Mucosa of stomach (tissue), 1 donor: ENCODE measurements around the gene ANKRD40.

Experiments used
- H3K27me3 ChIP-seq: one replicate; pipeline ENCODE4 v1.7.0; 2013; ENCODE audit warnings: mild to moderate bottlenecking, low read length; ENCODE audit not compliant: control insufficient read depth, insufficient read depth
- H3K36me3 ChIP-seq: one replicate; pipeline ENCODE4 v1.7.0; 2013; ENCODE audit warnings: low read length; ENCODE audit not compliant: control insufficient read depth, insufficient read depth
- H3K4me1 ChIP-seq: one replicate; pipeline ENCODE4 v1.7.0; 2013; ENCODE audit warnings: mild to moderate bottlenecking, low read length; ENCODE audit not compliant: control insufficient read depth, insufficient read depth
- H3K4me3 ChIP-seq: one replicate; pipeline ENCODE4 v1.7.0; 2013; ENCODE audit warnings: low read length
- H3K9ac ChIP-seq: one replicate; pipeline ENCODE4 v1.7.0; 2013; ENCODE audit warnings: mild to moderate bottlenecking, low read length, moderate library complexity
- H3K9me3 ChIP-seq: one replicate; pipeline ENCODE4 v1.7.0; 2013; ENCODE audit warnings: mild to moderate bottlenecking, low read length, moderate library complexity; ENCODE audit not compliant: control insufficient read depth
- donor health status: Pancreatic carcinoma.

Gene ANKRD40

GRCh38 chr17:50689956-50690886 lies 17.5 kb downstream of the ANKRD40 start:
- Histone ChIP-seq H3K4me1 (peaks cover 97% of the 10 kb centered on the region), H3K4me3 (no peak overlapping the region), H3K9ac (peak overlapping the region; percentile 10), H3K9me3 (no peaks in the 10 kb centered on the region), H3K27me3 (no peaks in the 10 kb centered on the region), H3K36me3 (peaks cover 6% of the 10 kb centered on the region)

- Histone ChIP-seq H3K9me3 (no peaks in the 10 kb centered on the region), H3K27me3 (no peaks in the 10 kb centered on the region), H3K36me3 (peaks cover 6% of the 10 kb centered on the region), H3K4me1 (peaks cover 98% of the 10 kb centered on the region), H3K4me3 (no peak overlapping the region), H3K9ac (peak overlapping the region; percentile 10)
Observed at GRCh38 chr17:50689251-50689650, 18.5 kb downstream of the ANKRD40 start.

GRCh38 chr17:50688245-50688644 lies 19.5 kb downstream of the ANKRD40 start:
- Histone ChIP-seq H3K9me3 (no peaks in the 10 kb centered on the region), H3K36me3 (peaks cover 6% of the 10 kb centered on the region), H3K4me3 (no peak overlapping the region), H3K4me1 (peaks cover 95% of the 10 kb centered on the region), H3K9ac (no peak overlapping the region), H3K27me3 (no peaks in the 10 kb centered on the region)

- no peaks in the 10 kb centered on the region for H3K9me3 ChIP-seq
- no peak overlapping the region for H3K4me3 ChIP-seq
- H3K36me3 ChIP-seq = peaks cover 6% of the 10 kb centered on the region
- peak overlapping the region; percentile 12 for H3K9ac ChIP-seq
- no peaks in the 10 kb centered on the region for H3K27me3 ChIP-seq
- peaks cover 90% of the 10 kb centered on the region for H3K4me1 ChIP-seq
Observed at GRCh38 chr17:50687200-50688066, 20.3 kb downstream of the ANKRD40 start.

GRCh38 chr17:50686494-50687199 lies 21.1 kb downstream of the ANKRD40 start:
- H3K9ac ChIP-seq = peak overlapping the region; percentile 64
- H3K9me3 ChIP-seq = no peaks in the 10 kb centered on the region
- H3K36me3 ChIP-seq = peaks cover 6% of the 10 kb centered on the region
- peaks cover 84% of the 10 kb centered on the region for H3K4me1 ChIP-seq
- no peak overlapping the region for H3K4me3 ChIP-seq
- no peaks in the 10 kb centered on the region for H3K27me3 ChIP-seq

- peaks cover 6% of the 10 kb centered on the region for H3K36me3 ChIP-seq
- no peaks in the 10 kb centered on the region for H3K9me3 ChIP-seq
- no peaks in the 10 kb centered on the region for H3K27me3 ChIP-seq
- H3K4me1 ChIP-seq = peaks cover 76% of the 10 kb centered on the region
- H3K4me3 ChIP-seq = no peak overlapping the region
- H3K9ac ChIP-seq = peak overlapping the region; percentile 64
Observed at GRCh38 chr17:50685691-50686493, 21.8 kb downstream of the ANKRD40 start.

- no peaks in the 10 kb centered on the region for H3K9me3 ChIP-seq
- no peaks in the 10 kb centered on the region for H3K27me3 ChIP-seq
- H3K9ac ChIP-seq = no peak overlapping the region
- peaks cover 6% of the 10 kb centered on the region for H3K36me3 ChIP-seq
- no peak overlapping the region for H3K4me3 ChIP-seq
- H3K4me1 ChIP-seq = peaks cover 70% of the 10 kb centered on the region
Observed at GRCh38 chr17:50685334-50685665, 22.4 kb downstream of the ANKRD40 start.

GRCh38 chr17:50684612-50685333 lies 22.9 kb downstream of the ANKRD40 start:
- Histone ChIP-seq H3K9ac (peak overlapping the region; percentile 49), H3K36me3 (peaks cover 8% of the 10 kb centered on the region), H3K27me3 (no peaks in the 10 kb centered on the region), H3K4me3 (no peak overlapping the region), H3K9me3 (no peaks in the 10 kb centered on the region), H3K4me1 (peaks cover 65% of the 10 kb centered on the region)

- peaks cover 60% of the 10 kb centered on the region for H3K4me1 ChIP-seq
- H3K4me3 ChIP-seq = no peak overlapping the region
- peak overlapping the region; percentile 49 for H3K9ac ChIP-seq
- no peaks in the 10 kb centered on the region for H3K27me3 ChIP-seq
- no peaks in the 10 kb centered on the region for H3K9me3 ChIP-seq
- peaks cover 13% of the 10 kb centered on the region for H3K36me3 ChIP-seq
Observed at GRCh38 chr17:50684288-50684611, 23.5 kb downstream of the ANKRD40 start.

GRCh38 chr17:50683434-50684287 lies 24.1 kb downstream of the ANKRD40 start:
- H3K27me3 ChIP-seq = no peaks in the 10 kb centered on the region
- peaks cover 54% of the 10 kb centered on the region for H3K4me1 ChIP-seq
- no peak overlapping the region for H3K4me3 ChIP-seq
- H3K9ac ChIP-seq = peak overlapping the region; percentile 49
- H3K9me3 ChIP-seq = no peaks in the 10 kb centered on the region
- peaks cover 19% of the 10 kb centered on the region for H3K36me3 ChIP-seq
